T-helper 2 cell treated with Interferon-gamma antibody and Interleukin-4, amounts not matched to agents 100 ng/mL and 5 ng/mL, for 36 hours (primary cell): ENCODE measurements around the gene YARS1. TPM values are rescaled to one million over a fixed set of nuclear protein-coding genes. Genes with fewer than 3 reads are reported as not detected.

Experiments
- intact Hi-C: fragments of 100-400 bp; cut with micrococcal nuclease; formaldehyde crosslinking; loops from one replicate; pipeline ENCODE4 v1.15.1; 2023
- total RNA-seq: library from RNA; stranded (reverse); gene quantifications from 2 replicates; pipeline ENCODE4 v1.2.3, GENCODE V29; 2022

YARS1 gene
- total RNA-seq, 1 donor from 2014 or later: 157 TPM

DNA sequence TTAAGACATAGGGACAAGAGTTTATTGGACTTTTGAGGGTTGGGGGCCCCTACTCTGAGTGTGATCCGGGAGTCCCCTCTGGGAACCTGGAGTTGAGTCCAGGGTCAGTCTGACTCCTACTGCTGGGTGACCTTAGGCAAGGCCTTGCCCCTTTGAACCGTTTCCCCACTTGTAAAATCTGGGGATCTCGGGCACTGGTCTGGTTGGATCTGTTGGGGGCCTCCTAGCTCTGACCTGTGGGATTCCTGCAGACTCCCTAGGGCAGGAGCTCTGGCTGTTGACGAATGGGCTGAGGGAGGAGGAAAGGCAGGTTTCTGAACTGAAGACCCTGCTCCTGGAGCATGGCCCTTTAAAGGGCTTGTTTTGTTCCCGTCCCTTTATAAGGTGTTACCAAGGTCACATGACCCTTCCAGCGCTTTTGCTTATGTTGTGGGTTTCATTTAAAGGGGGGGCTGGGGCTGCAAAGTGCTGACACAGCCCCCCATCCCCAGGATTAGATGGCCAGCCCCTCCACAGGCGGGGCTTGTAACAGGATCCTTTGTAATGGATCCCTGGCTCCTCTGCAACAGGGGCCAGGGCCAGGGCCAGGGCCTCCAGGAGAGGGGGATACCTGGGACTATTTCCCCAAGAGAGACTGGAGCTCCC lies 50.7 kb downstream of the YARS1 start:
- intact Hi-C loops: no loop called here

DNA sequence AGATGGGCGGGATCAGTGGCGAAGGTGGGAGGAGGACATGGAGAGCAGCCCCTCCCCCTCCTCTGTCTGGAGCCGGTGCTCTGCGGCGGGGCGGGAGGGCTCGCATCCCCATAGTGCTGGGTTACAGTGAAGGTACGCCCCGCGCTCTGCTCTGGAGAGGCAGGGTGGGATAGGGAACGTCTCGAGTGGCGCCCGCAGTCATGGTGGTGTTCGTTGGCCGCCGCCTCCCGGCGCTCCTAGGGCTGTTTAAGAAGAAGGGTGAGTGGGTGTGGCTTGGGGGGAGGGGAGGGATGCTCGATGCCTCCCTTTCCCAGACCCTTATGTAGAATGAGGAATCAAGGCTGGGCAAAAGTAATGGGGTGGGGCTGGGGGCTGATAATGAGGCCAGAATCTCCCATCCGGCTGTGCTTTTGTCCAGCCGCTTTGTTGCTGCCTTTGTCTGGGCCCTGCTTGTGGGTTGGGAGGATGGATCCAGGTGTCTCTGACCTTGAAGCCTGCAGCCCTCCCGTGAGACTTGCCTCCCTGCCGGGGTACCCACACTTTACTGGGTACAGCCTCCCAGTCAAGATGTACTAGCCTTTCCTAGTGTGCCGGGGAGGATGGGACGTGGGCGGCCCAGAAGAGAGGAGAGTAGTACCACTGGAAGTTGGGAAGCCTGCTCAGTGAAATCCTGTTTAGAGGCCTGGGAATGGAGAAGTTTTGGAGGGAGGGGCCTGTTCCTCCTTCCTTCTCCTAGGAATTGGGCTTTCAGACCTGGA lies 51.4 kb downstream of the YARS1 start:
- intact Hi-C loops: no loop called here

DNA sequence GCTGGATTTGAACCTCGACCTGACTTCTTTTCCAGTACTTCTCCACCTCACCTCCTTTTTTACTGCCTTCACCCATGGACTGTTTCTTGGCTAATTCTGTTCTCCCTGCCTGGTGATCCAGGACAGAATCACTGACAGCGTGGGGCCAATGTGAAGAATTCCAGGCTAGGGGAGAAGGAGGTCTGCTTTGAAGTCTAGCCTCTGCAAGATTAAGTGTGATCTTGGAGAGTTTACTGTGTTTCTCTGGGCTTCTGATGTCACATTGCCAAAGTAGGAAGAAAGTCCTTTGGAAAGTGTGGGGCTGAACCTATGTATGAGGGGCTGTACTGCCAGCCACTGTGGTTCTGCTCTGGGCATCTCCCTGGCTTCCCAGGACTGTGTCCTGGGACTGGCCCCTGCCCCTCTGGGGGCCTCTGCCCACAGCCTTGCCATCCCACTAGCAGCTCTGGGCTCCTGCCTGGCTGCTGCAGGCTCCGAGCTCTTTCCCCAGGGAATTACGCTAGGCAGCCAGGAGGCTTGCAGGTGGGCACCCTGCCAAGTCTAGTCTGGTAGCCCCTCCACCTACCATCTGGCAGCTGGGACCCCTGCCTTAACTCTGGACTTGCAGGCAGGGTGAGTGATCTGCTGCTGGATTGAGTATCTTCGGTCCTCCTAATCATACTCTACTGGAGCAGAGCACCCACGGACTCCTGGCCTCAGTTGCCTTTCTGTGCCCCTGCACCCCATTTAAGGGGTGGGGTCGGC lies 52.2 kb downstream of the YARS1 start:
- intact Hi-C loops: no loop called here

DNA sequence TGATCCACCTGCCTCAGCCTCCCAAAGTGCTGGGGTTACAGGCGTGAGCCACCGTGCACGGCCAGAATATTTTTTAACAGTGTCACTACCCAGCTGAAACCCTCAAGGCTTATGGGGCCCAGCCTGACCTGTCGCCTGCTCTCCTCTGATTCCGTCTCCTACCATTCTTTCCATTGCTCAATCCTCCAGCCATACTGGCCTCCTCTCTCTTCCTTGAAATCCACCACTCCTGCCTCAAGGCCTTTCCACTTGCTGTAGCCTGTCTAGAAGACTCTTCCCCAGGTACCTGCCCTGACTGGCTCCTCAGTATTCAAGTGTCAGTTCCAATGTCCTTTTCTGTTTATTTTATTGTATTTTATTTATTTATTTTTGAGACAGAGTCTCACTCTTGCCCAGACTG lies 53.9 kb downstream of the YARS1 start:
- intact Hi-C loops: no loop called here

DNA sequence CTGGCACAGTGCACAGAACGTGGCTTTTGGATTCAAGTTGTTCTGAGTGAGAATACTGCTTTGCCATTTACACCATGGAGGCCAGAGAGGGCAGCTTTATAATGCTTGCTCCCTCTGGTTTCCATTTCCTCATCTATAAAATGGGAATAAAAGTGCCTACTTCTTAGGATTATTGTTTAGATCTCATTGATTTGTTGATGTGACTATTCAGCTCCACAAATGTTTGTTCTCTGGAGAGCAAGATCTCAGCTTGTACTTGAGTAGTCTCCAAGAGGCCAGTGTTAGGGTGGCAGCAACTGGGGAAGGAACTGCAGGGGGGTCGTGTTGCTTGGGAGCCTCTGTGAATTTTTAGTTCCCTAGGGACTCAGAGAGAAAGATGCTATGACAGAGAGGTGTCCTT lies 55.2 kb downstream of the YARS1 start:
- intact Hi-C loops: no loop called here

DNA sequence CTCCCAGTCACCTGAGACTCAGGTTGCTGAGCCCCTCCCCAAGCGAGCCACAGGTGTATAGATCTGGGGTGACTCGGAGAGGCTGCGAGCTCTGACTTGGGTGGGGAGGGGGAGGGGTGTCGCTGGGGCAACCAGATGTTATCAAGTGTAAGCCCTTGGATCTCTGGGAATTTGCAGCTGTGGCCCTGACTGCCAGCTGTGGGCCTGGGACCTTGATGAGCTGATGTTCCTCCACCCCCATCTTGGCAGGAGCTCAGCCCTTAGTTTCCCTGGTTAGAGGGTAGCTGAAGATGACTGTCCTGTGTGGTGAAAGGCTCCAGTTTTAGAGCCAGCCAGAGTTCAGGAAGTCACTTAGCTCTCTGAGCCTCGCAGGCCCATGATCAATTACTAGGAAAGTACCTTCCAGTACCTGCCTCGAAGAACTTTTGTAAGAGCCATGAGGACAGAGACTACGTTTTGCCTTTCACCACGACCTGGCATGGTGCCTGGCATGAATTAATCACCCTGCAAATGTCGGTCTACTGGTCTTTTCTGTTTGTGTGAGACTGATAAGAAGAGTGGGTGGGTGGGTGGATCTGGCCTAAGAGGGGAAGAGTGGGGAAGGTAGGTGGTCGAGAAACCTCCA lies 55.8 kb downstream of the YARS1 start:
- intact Hi-C loops: no loop called here

DNA sequence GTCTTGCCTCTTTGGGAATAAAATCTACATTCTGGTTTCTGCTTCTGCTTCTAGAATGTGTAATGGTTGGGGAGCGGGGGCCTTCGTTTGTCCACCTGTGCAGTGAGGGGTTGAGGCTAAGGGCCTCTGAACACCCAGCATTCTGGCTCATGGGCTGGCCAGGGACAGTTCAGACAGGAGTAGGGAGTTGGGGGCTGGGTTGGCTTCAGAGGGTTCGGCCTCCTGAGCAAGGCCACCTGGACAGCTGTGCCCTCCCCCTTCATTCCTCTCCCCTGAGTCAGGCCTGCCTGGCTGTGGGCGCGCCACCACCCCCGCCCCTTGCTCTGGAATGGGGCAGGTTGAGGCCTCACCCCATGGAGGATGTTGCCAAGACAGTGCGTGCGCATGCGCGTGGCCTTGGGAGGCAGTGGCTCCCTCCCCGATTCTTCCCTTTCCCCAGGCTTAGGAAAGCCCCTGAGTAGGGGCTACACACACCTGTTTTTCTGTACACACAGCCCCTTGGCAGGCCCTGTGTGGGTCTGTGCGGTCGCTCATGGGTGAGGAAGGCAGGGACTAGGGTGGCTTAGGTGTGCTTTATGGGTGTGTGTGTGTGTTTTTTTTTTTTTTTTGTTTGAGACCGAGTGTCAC lies 57.0 kb downstream of the YARS1 start:
- intact Hi-C loops: no loop called here

DNA sequence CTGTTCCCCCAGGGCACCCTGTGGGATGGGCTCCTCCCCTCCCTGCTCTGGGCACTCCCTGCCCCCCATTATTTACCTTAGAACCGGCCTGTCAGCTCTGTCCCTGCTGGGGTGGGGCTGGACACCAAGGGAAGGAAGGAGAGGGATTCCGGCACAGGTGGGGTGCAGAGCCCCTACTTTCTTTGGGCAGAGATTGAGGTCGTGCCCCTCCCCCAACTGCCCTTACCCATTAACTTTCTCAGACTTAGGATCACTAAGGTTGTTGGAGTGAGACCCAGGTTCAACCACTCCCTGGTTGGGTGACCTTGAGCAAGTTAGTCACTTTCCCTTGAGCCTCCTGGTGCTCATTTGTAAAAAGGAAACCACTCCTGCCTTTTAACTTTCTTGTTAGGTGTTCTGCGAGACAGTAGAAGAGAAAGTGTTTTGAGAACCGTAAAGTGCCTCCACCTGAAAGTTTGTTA lies 57.6 kb downstream of the YARS1 start:
- intact Hi-C loops: no loop called here

DNA sequence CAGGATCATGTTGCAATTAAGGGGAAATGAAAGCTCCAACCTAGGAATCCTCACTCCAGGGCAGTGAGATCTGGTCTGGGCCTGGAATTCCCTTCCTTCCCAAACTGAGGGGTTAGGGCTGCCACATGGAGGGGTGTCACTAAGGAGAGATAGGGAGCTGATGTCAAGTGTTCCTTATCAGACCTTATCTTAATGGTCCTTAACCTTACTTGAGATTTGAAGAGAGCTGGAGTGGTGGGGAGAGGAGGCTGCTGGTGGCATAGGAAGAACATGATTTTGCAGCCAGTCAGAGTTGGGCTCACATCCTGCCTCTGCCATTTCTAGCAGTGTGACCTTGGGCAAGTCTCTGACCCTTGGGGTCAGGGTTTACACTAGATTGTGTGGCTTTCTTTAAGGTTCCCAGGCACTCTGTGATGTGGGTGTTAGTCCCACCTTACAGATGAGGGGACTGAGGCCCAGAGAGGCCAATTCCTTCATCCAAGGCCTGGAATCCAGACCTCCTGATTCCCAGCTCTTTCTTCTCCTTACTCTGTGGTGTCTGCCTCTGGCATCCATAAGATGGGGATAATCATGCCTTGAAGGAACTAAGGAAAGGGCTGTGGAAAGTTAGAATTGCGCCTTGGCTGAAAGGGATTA lies 58.2 kb downstream of the YARS1 start:
- intact Hi-C loops: no loop called here

DNA sequence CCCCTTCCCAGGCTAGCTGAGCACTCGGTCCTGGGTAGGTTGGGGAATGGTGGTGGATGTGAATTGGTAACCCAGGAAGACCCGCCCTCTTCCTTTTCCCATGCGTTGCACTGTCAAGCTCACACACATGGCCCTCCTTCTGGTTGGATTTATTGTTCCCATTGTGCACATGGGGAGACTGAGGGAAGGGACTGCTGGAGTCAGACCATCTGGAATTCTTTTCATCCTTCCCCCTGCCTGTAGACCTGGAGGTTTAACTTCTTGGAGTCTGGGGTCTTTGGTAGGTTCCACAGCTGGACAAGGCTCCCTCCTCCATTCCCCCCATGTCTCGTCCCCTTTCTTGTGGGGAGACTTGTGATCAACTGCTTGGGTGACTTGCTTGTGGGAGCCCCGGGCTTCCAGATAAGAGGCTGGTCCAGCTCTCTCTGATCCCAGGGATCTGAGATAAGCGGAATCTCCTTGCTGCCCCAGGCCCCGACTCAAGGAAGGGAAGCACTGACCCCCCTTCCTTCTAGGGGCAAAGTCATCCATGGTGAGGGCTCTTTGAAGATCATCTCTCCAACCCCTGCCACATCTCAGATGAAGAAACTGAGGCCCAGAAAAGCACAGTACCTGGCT lies 58.9 kb downstream of the YARS1 start:
- intact Hi-C loops: no loop called here

DNA sequence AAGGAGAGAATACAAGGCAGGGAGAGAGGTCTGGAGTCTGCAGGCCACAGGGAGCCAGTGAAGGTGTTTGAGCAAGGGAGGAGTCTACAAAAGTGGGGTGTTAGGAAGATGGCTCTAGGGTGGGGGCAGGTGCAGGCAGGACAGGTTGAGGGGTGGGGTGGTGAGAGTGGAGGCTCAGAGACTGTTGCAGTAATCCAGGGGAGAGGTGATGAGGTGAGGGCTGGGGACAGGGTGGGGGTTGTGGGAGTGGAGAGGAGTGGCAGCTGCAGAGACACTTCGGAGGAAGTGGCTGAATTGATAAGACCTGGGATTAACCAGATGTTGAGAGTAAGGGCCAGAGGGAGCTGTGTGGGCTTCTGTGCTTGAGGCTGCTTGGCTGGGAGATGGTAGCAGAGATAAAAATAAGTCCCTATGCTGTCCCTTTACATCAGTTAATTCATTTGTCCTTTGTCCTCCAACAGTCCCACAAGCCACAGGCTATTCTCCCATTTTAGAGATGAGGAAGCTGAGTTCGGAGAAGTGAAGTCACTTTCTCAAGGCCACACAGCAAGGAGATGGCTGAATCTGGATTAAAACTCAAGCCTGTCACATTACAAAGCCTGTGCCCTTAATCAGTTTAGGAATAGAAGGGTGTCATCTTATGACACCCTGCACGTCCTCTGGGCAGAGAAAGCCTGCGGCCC lies 59.8 kb downstream of the YARS1 start:
- intact Hi-C loops: no loop called here

DNA sequence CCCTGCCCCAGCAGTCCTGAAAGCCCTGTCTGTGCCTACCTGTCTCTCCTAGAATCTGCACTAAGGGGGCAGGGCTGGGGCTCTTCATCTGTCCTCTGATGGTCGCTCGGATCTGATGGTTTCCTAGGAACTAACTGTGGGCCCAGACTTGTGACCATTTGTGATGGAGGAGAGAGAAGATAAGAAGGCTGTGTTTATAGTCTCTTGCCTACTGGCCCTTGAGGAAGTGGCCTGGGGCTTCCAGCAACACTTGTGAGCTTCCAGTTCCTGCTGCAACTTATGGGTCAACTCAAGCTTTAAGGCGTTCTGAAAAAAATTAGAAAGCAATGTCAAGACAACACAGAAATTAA lies 61.4 kb downstream of the YARS1 start:
- intact Hi-C loops: no loop called here

DNA sequence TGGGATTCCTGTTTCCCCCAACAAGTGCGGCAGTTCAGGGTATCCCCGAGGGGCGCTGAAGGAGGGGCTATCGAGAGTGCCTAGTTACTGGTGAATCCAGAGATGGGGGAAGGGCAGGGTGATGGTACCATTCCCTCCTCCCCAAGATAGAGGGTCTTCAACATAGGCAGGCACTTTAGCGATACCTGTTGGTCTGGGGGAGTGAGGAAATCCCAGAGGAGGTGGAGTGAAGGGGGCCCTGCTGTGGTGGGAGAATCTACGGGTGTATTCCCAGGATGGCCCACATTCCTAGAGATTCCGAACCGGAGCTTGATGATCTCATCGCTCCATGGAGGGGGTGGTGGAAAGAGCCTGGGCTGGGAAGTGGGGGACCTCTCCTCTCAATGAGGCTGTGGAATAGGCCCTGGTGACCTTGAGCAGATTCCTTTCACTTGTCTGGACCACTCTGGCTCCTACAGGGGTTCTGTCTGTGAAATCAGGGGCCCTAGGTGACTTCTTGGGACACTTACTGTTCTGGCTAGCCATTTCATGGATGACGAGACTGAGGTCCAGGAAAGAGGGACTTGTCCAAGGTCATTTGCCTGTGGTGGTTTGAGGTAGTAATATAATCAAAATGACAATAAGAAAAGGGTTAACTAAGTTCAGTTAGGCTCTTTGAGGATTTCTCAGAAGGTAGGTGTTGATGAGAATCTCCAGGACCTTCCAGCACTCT lies 61.9 kb downstream of the YARS1 start:
- intact Hi-C loops: no loop called here

DNA sequence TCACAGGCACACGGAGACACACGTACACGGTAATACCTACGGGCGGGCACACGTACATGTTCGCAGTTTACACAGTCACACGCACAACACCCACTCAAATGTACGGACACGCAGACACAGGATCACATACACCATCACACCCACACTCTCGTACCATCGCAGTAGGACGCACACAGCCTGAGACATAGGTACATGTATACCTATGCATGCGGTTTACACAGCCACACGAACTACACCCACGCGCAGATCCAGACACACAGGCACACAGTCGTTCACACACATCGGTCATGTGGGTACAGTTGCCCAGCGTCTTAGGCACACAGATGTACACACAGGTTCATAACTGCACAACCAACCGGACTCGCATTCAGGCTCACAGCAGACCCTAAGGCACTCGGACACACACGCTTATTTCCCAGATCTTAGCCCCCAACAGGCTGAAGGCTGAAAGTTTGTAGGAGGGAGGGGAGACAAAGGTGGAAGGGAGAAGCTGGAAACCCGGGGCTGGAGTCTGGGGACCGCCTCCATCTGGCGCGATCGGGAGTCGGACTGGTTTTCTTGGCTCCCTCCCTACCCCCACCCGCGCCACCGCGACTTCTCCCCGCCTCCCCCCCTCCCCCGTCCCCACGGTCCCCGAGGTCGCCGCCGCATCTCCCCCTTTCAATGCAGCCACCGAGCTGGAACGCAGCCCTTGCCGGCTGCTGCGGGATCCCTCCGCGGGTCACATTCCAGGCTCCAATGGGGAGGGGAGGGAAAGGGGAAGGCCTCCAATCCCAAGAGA lies 62.7 kb downstream of the YARS1 start:
- intact Hi-C loops: loop anchor here (5.0 kb wide), 1 partner anchor 42 kb away; no protein-coding TSS in a partner anchor

DNA sequence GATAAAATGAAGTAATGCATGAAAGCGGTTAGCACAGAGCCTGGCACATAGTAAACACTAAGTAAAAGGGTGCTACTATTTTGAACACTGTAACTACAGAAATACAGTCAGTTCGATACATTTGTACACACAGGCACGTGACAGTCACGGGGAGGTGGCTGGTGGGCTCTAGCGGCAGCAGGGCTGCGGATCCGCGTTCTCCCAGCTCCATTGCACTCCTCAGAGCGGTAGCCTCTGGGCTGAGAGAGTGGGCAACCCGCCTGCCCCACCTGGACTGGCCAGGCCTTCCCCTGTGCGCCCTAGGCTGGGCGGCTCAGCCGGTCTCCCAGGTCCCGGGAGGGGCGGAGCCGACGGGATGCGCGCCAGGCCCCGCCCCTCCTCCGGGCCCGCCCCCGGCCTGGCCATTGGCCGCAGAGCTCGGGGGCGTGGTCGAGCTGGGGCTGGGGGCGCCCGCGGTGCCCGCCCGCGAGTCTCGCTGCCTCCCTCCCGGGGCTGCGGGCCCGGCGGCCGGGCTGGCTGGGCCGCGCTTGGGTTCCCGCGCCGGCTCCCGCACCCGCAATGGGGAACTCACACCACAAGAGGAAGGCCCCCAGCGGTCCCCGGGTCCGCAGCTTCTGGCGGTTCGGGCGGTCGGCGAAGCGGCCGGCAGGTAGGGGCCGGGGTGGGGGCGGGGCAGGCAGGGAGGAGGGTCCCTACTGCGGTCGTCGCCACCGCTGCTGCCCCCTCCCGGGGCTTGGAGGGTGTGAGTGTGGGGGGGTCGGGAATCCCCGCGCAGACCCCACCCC lies 63.4 kb downstream of the YARS1 start:
- intact Hi-C loops: loop anchor here (5.0 kb wide), 1 partner anchor 41 kb away; no protein-coding TSS in a partner anchor

DNA sequence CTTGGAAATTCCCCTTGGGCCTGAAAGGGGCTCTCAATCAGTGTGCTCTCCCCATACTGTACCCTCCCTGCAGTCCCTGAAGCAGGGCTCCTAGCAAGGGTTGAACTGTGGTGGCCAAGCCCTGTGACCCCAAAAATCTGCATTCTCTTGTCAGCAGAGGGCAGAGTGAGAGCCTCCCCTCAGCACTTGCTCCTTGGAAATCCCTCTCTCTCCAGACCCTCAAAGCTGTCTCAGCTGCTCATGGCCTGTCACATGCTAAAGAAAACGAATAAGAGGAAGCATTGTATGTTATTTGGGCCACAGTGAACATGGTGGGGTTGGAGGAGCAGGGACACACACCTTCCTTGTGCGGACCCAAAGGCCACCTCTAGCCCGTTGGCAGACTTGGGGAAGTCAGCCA lies 67.4 kb downstream of the YARS1 start:
- intact Hi-C loops: loop anchor here (5.0 kb wide), 1 partner anchor 37 kb away; no protein-coding TSS in a partner anchor

DNA sequence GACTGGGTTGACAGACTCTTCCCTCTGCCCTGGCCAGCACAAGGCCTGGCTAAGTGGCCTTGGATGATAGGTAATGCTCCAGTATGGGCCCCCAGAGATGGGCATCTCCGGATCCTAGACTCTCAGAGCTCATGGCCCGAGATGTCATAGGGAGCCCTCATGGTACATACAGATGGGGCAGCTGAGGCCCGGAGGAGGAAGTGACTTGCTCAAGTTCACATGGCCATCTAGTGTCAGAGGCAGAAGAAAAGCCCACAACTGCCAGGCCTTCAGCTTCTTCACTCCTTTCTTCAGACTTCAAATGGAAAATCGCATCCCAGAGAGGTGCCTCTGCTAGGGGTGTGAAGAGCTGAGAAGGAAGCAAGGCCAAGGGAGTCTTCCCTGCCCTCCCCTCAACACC lies 67.8 kb downstream of the YARS1 start:
- intact Hi-C loops: no loop called here

DNA sequence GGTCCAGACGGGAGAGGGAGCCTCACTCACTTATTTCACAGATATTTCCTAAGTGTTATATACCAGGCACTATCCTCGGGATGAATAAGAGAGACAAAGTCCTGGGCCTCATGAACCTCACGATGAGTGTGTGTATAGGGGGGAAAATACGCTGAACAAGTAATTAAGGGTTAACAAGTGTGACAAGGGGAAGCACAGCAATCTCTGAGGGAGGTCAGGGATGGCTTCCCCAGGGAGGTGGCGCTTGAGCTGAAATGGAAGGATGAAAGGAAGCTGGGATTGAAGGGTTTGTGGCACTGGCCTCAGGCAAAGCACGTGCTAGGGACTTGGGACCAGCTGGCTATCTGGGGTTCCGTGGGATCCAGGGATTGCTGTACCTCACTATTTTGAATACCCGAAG lies 68.2 kb downstream of the YARS1 start:
- intact Hi-C loops: no loop called here
